Measurements from ENCODE around the gene RNU5D-1. TPM values are rescaled to one million over a fixed set of nuclear protein-coding genes. Genes with fewer than 3 reads are reported as not detected.
A peak's percentile ranks its signal among the peaks of the same experiment; 100 is the strongest.

The RNU5D-1 gene
- total and polyA plus RNA-seq, 8 donors = not detected

- peaks cover 4 to 13% (median 6%) of the 10 kb centered on the region in 4 donors for H3K4me1 ChIP-seq
- intact Hi-C loops (cut with DNase I; ENCODE audit: low total_unique reads) = no loop called here
- TF ChIP-seq POLR2AphosphoS5 (IDR thresholded peaks at IDR 0.05) = no peak
- no peak for TF ChIP-seq POLR2A (IDR thresholded peaks at IDR 0.05)
- peak in 4 of 7 experiments; percentile 45 to 57 (median 52) for TF ChIP-seq CTCF (IDR thresholded peaks at IDR 0.05)
- H3K27ac ChIP-seq = no peak overlapping the region
- DNase-seq = peak in 1 of 2 donors; percentile 71
- no peaks in the 10 kb centered on the region for H3K9me3 ChIP-seq
- no peak overlapping the region for H3K4me3 ChIP-seq
- no peaks in the 10 kb centered on the region for H3K36me3 ChIP-seq
- H3K27me3 ChIP-seq = no peaks in the 10 kb centered on the region
- 28 to 36% (median 30%) methylated on average over 15 of the region's 15 CpGs for WGBS, 5 donors
Measured at GRCh38 chr1:44707959-44708831, 22.8 kb downstream of the RNU5D-1 start.

- Histone ChIP-seq H3K4me1 (peaks cover 4 to 13% (median 6%) of the 10 kb centered on the region in 4 donors), H3K9me3 (no peaks in the 10 kb centered on the region), H3K27me3 (no peaks in the 10 kb centered on the region), H3K36me3 (no peaks in the 10 kb centered on the region), H3K4me3 (no peak overlapping the region), H3K27ac (no peak overlapping the region)
- no peak for TF ChIP-seq POLR2A (IDR thresholded peaks at IDR 0.05)
- no peak for TF ChIP-seq EP300 (IDR thresholded peaks at IDR 0.05)
- no peak for TF ChIP-seq CTCF (IDR thresholded peaks at IDR 0.05)
- TF ChIP-seq POLR2AphosphoS5 (IDR thresholded peaks at IDR 0.05) = no peak
- no peak for DNase-seq
- WGBS, 5 donors = 86 to 90% (median 86%) methylated on average over 6 of the region's 6 CpGs
- intact Hi-C loops (cut with DNase I; ENCODE audit: low total_unique reads) = no loop called here
Measured at GRCh38 chr1:44707112-44707881, 23.7 kb downstream of the RNU5D-1 start.

- Histone ChIP-seq H3K4me3 (no peak overlapping the region), H3K27ac (no peak overlapping the region), H3K27me3 (no peaks in the 10 kb centered on the region), H3K4me1 (peaks cover 4 to 13% (median 6%) of the 10 kb centered on the region in 4 donors), H3K36me3 (no peaks in the 10 kb centered on the region), H3K9me3 (no peaks in the 10 kb centered on the region)
- DNase-seq = no peak
- 65 to 87% (median 76%) methylated on average over 2 of the region's 2 CpGs for WGBS, 5 donors
- intact Hi-C loops (cut with DNase I; ENCODE audit: low total_unique reads) = no loop called here
- TF ChIP-seq CTCF (IDR thresholded peaks at IDR 0.05) (no peak), EP300 (IDR thresholded peaks at IDR 0.05) (no peak), POLR2AphosphoS5 (IDR thresholded peaks at IDR 0.05) (no peak)
Measured at GRCh38 chr1:44705938-44706337, 25.0 kb downstream of the RNU5D-1 start.

DNA sequence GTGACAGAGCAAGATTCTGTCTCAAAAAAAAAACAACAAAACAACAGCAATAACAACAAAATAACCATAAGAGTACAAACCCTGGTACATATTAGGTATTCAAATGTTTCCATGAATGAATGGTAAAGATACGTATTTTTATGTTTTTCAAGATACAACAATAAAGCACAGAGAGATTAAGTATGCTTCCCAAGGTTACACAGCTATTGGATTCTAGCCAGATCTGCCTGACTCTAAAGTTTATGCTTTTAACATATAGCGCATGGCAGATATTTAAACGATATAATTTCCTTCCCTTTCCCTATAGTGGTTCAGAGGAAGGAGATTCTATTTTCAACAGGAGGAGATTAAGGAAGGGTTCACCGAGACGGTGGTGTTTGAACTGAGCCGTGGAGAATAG lies 25.5 kb downstream of the RNU5D-1 start:
- intact Hi-C loops (cut with DNase I; ENCODE audit: low total_unique reads) = no loop called here
- H3K27me3 ChIP-seq = no peaks in the 10 kb centered on the region
- H3K4me1 ChIP-seq = peaks cover 4 to 13% (median 6%) of the 10 kb centered on the region in 4 donors
- H3K27ac ChIP-seq = no peak overlapping the region
- WGBS, 5 donors = 73 to 81% (median 77%) methylated on average over 6 of the region's 6 CpGs
- TF ChIP-seq POLR2AphosphoS5 (IDR thresholded peaks at IDR 0.05) = no peak
- TF ChIP-seq POLR2A (IDR thresholded peaks at IDR 0.05) = no peak
- TF ChIP-seq CTCF (IDR thresholded peaks at IDR 0.05) = no peak
- no peak for TF ChIP-seq EP300 (IDR thresholded peaks at IDR 0.05)
- H3K9me3 ChIP-seq = no peaks in the 10 kb centered on the region
- DNase-seq = no peak
- H3K4me3 ChIP-seq = no peak overlapping the region
- no peaks in the 10 kb centered on the region for H3K36me3 ChIP-seq

Measured in stomach (tissue), 9 donors.